Measurements from ENCODE around the gene RNF183.

- no peak for TF ChIP-seq POLR2A (IDR thresholded peaks at IDR 0.05; ENCODE audit: low read length)
- no peak for TF ChIP-seq GATA1 (IDR thresholded peaks at IDR 0.05; ENCODE audit: low read depth, low read length)
Measured at GRCh38 chr9:113349066-113349444, 45.9 kb upstream of the RNF183 start.

All from erythroblast (primary cell).